Smooth muscle cell (in vitro differentiated cells): ENCODE data around the gene ABTB1. TPM values are rescaled to one million over a fixed set of nuclear protein-coding genes. Genes with fewer than 3 reads are reported as not detected.

Source experiments
- DNase-seq: peaks from one replicate; lab custom pipeline; 2025; ENCODE audit not compliant: unreplicated experiment; lab: John Stamatoyannopoulos, UW
- H2AFZ ChIP-seq: fragments of 200-600 bp; sonication (generic); 2 replicates; pipeline ENCODE4 v1.6.0; 2016; ENCODE audit warnings: antibody characterized with exemption, low read depth, mild to moderate bottlenecking
- H3F3A ChIP-seq: fragments of 200-600 bp; sonication (generic); 2 replicates; pipeline ENCODE4 v1.6.0; 2017; ENCODE audit warnings: antibody characterized with exemption, low read depth
- H3K27ac ChIP-seq: fragments of 200-600 bp; sonication (generic); 2 replicates; pipeline ENCODE4 v1.5.1; 2016; ENCODE audit warnings: low read depth, mild to moderate bottlenecking
- H3K27me3 ChIP-seq: fragments of 200-600 bp; sonication (generic); 2 replicates; pipeline ENCODE4 v1.6.1; 2016; ENCODE audit warnings: low read depth, mild to moderate bottlenecking
- H3K36me3 ChIP-seq: fragments of 200-600 bp; sonication (generic); 2 replicates; pipeline ENCODE4 v1.5.1; 2016; ENCODE audit warnings: low read depth
- H3K4me1 ChIP-seq: fragments of 200-600 bp; sonication (generic); 2 replicates; pipeline ENCODE4 v1.5.1; 2016; ENCODE audit warnings: low read depth
- H3K4me2 ChIP-seq: fragments of 200-600 bp; sonication (generic); 2 replicates; pipeline ENCODE4 v1.6.0; 2016; ENCODE audit warnings: mild to moderate bottlenecking
- H3K4me3 ChIP-seq: fragments of 200-600 bp; sonication (generic); 2 replicates; pipeline ENCODE4 v1.5.1; 2016; ENCODE audit warnings: mild to moderate bottlenecking
- H3K79me2 ChIP-seq: fragments of 200-600 bp; sonication (generic); 2 replicates; pipeline ENCODE4 v1.6.0; 2016; ENCODE audit warnings: low read depth, mild to moderate bottlenecking
- H3K9ac ChIP-seq: fragments of 200-600 bp; sonication (generic); 2 replicates; pipeline ENCODE4 v1.6.0; 2016; ENCODE audit warnings: low read depth
- H3K9me3 ChIP-seq: fragments of 200-600 bp; sonication (generic); replicated peaks from 2 replicates; pipeline ENCODE4 v1.5.1; 2016; ENCODE audit warnings: low read depth
- H4K20me1 ChIP-seq: fragments of 200-600 bp; sonication (generic); 2 replicates; pipeline ENCODE4 v1.6.0; 2016; ENCODE audit warnings: low read depth
- CTCF ChIP-seq: fragments of 200-600 bp; sonication (generic); IDR thresholded peaks from 2 replicates; pipeline ENCODE4 v1.5.1; 2017; ENCODE audit warnings: borderline replicate concordance, mild to moderate bottlenecking, antibody characterized with exemption; ENCODE audit not compliant: insufficient read depth, poor library complexity, severe bottlenecking
- WGBS: methylation state at CpG from one replicate; pipeline ENCODE4 v1.1.7; 2016; ENCODE audit warnings: low lambda C conversion rate; 5-methylcytosine and 5-hydroxymethylcytosine counted together
- polyA plus RNA-seq: library from polyadenylated mRNA; unstranded; fragments of >200 nt; fragmentation: Nextera tagmentation; extraction: Ambion mirVana; gene quantifications from 2 replicates; pipeline ENCODE4 v1.2.1, GENCODE V29; 2016
- total RNA-seq: library from RNA; depleted of rRNA; stranded (reverse); fragments of >200 nt; gene quantifications from 2 replicates; pipeline ENCODE4 v1.2.3, GENCODE V29; 2014

Gene ABTB1
- total and polyA plus RNA-seq, 2 experiments from 2014 or later, result 2.8 to 17.9 TPM

- Histone ChIP-seq H3K36me3 (no peaks in the 10 kb centered on the region), H3K9me3 (no peaks in the 10 kb centered on the region), H2AFZ (no peak overlapping the region), H3K79me2 (no peaks in the 10 kb centered on the region), H3K4me3 (no peak overlapping the region), H3F3A (no peaks in the 10 kb centered on the region), H3K4me2 (no peak overlapping the region), H3K27me3 (no peaks in the 10 kb centered on the region), H4K20me1 (no peaks in the 10 kb centered on the region), H3K27ac (no peak overlapping the region), H3K4me1 (no peaks in the 10 kb centered on the region), H3K9ac (no peak overlapping the region)
- DNase-seq, result no peak
- TF ChIP-seq CTCF, result no peak
These were observed 24.9 kb upstream of the ABTB1 start for GRCh38 chr3:127647845-127648204.

- H3K4me2 ChIP-seq, result no peak overlapping the region
- no peaks in the 10 kb centered on the region for H3K4me1 ChIP-seq
- no peaks in the 10 kb centered on the region for H3F3A ChIP-seq
- H3K79me2 ChIP-seq, result no peaks in the 10 kb centered on the region
- no peak for DNase-seq
- no peak overlapping the region for H3K9ac ChIP-seq
- H3K27ac ChIP-seq, result no peak overlapping the region
- H3K36me3 ChIP-seq, result no peaks in the 10 kb centered on the region
- H3K27me3 ChIP-seq, result no peaks in the 10 kb centered on the region
- no peaks in the 10 kb centered on the region for H4K20me1 ChIP-seq
- no peak for TF ChIP-seq CTCF
- H2AFZ ChIP-seq, result no peak overlapping the region
- 93% methylated on average over 4 of the region's 4 CpGs for WGBS
- no peak overlapping the region for H3K4me3 ChIP-seq
- H3K9me3 ChIP-seq, result no peaks in the 10 kb centered on the region
These were observed 22.5 kb upstream of the ABTB1 start for GRCh38 chr3:127650236-127650635.

GRCh38 chr3:127651516-127652172, 21.1 kb upstream of the ABTB1 start:
- Histone ChIP-seq H3K4me1 (no peaks in the 10 kb centered on the region), H3K4me3 (no peak overlapping the region), H3K27ac (no peak overlapping the region), H3K36me3 (no peaks in the 10 kb centered on the region), H2AFZ (no peak overlapping the region), H3F3A (no peaks in the 10 kb centered on the region), H3K9ac (no peak overlapping the region), H3K9me3 (no peaks in the 10 kb centered on the region), H3K4me2 (no peak overlapping the region), H3K79me2 (no peaks in the 10 kb centered on the region), H4K20me1 (no peaks in the 10 kb centered on the region), H3K27me3 (no peaks in the 10 kb centered on the region)
- WGBS, result 77% methylated on average over 8 of the region's 8 CpGs
- no peak for DNase-seq
- no peak for TF ChIP-seq CTCF
